ENCODE data around the gene DNAJC8. TPM values are rescaled to one million over a fixed set of nuclear protein-coding genes. Genes with fewer than 3 reads are reported as not detected.

DNAJC8 gene
- total RNA-seq, 2 experiments from 2014 or later, result 106 TPM

DNA sequence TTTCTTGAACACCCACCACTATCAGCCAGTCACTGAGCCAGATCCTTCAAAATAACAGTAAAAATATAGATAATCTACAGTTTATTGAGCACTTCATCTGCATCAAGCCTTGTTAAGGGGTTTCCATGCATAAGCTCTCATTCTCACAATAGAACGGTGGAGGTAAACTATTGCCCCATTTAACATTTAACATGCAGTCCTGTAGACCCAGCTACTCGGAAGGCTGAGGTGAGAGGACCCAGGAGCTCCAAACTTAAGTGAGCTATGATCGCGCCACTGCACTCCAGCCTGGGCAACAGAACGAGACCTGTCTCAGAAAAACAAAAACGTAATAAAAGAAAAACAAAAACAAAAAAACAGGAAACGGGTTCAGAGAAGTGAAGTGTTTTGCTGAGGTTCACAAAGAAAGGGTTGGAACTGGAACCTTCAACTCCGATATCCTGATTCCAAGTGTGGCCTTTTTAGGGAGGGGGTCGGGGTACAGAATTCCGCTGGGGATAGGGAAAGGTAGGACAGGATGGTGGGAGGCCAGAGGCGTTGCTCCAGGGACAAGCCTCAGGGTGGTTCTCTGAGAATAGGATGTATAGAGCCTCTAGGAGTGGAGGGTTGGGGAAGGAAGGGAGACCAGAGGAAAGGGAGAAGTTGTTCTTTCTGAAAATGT is 14.9 kb upstream of the DNAJC8 start:
- DNase-seq (no peak), ATAC-seq (ENCODE audit: low read depth) (no peak)
- Mint-ChIP-seq H3K36me3 (no peaks in the 10 kb centered on the region), H3K27me3 (no peaks in the 10 kb centered on the region), H3K4me1 (peaks cover 51% of the 10 kb centered on the region), H3K27ac (peak overlapping the region; percentile 93), H3K4me3 (peak overlapping the region; percentile 84), H3K9me3 (no peaks in the 10 kb centered on the region)
- POLR2A ChIA-PET, result interaction anchor here (0.5 to 7.5 kb wide), 15 partner anchors 11 to 401 kb away, joined by 3 to 122 read pairs (median 9); partner anchors contain the start of genes ATP5IF1, MED18, RCC1 and RNU11

DNA sequence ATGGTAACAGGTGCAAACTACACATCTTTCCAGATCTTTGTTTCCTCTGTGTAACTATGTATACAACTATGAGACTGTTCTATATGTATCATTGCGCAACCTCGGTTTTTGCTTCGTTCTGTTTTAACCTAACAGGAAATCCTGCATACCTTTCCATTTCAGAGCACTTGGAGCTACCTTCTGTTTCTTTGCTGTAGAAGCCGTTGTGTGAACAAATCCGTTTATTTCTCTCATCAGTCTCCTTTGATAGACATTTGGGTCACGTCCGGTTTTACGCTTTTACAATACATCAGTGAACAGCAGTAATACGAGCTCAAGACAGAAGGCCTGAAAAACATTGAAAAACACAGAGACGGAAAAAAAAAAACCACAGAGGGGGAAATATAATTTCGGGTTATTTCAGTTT is 13.6 kb upstream of the DNAJC8 start:
- peak overlapping the region; percentile 84 for H3K4me3 Mint-ChIP-seq
- POLR2A ChIA-PET, result interaction anchor here (0.6 to 7.5 kb wide), 19 partner anchors 11 to 935 kb away, joined by 3 to 122 read pairs (median 5); partner anchors contain the start of genes ATP5IF1, EYA3, GMEB1 and MED18
- peak overlapping the region; percentile 93 for H3K27ac Mint-ChIP-seq
- peaks cover 52% of the 10 kb centered on the region for H3K4me1 Mint-ChIP-seq
- H3K27me3 Mint-ChIP-seq, result no peaks in the 10 kb centered on the region
- peak; percentile 23 for ATAC-seq (ENCODE audit: low read depth)
- H3K36me3 Mint-ChIP-seq, result no peaks in the 10 kb centered on the region
- no peaks in the 10 kb centered on the region for H3K9me3 Mint-ChIP-seq
- DNase-seq, result no peak

DNA sequence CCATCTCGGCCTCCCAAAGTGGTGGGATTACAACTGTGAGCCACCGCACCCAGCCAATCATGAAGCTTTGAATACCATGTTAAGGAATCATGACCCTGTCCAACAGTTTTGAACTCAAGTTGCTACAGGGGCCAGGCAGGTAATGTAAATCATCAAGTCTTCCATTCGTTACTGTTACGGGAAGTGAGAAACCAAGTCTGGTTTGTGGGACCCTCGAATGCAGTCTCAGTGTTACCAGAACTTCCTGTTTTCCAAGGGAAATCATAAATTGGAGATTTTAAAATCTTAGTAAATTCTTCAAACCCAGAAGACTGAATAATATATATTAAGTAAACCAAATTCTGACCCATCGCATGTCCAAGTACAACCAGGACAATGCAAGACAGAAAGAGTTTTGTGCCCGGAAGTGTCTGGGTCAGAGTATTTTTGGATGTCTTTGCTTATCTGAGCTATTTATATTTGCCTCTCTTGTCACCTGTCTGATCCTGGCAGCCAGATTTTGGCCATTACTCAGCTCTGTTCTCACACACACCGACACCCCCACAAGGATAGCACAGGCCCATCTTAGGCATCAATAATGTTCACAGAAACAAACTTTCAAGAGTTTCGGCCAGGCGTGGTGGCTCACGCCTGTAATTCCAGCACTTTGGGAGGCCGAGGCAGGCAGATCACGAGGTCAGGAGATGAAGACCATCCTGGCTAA is 11.9 kb upstream of the DNAJC8 start:
- peaks cover 47% of the 10 kb centered on the region for H3K4me1 Mint-ChIP-seq
- POLR2A ChIA-PET, result interaction anchor here (0.7 to 7.5 kb wide), 10 partner anchors 9 to 640 kb away, joined by 3 to 77 read pairs (median 6); partner anchors contain the start of genes ATP5IF1, MED18 and RCC1
- peaks cover 2% of the 10 kb centered on the region for H3K36me3 Mint-ChIP-seq
- H3K27ac Mint-ChIP-seq, result peak overlapping the region; percentile 96
- no peaks in the 10 kb centered on the region for H3K27me3 Mint-ChIP-seq
- H3K4me3 Mint-ChIP-seq, result peak overlapping the region; percentile 81
- DNase-seq (no peak), ATAC-seq (ENCODE audit: low read depth) (no peak)
- no peaks in the 10 kb centered on the region for H3K9me3 Mint-ChIP-seq

DNA sequence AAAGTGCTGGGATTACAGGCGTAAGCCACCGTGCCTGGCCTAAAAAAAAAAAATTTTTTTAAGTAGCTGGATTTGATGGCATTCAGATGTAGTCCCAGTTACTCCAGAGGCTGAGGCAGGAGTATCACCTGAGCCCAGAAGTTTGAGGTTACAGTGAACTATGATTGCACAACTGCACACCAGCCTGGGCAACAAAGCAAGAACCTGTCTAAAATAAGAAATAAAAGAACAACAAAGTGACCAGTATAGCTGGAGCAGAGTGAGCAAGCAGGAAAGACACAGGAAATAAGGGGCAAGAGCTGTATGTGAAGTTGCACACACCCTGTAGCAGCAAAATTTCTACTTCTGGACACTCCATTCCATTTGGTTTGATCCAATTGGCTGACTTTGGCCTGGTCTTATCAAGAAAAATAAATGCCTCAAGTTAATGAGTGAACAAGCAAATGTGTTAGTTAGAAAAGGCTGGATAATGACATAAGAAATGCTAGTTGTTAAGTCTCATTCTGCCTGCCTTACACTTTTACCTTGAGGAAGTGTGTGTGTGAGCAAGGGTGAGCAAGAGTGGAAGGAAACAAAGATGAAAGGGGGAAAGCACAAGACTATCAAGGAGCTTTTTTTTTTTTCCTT is 11.0 kb upstream of the DNAJC8 start:
- Mint-ChIP-seq H3K4me1 (peaks cover 41% of the 10 kb centered on the region), H3K36me3 (peaks cover 2% of the 10 kb centered on the region), H3K27me3 (no peaks in the 10 kb centered on the region), H3K4me3 (peak overlapping the region; percentile 81), H3K27ac (peak overlapping the region; percentile 96), H3K9me3 (no peaks in the 10 kb centered on the region)
- POLR2A ChIA-PET, result interaction anchor here (0.6 to 7.5 kb wide), 9 partner anchors 8 to 641 kb away, joined by 3 to 39 read pairs (median 4); partner anchors contain the start of genes ATP5IF1 and MED18
- ATAC-seq (ENCODE audit: low read depth), result no peak
- DNase-seq, result no peak

DNA sequence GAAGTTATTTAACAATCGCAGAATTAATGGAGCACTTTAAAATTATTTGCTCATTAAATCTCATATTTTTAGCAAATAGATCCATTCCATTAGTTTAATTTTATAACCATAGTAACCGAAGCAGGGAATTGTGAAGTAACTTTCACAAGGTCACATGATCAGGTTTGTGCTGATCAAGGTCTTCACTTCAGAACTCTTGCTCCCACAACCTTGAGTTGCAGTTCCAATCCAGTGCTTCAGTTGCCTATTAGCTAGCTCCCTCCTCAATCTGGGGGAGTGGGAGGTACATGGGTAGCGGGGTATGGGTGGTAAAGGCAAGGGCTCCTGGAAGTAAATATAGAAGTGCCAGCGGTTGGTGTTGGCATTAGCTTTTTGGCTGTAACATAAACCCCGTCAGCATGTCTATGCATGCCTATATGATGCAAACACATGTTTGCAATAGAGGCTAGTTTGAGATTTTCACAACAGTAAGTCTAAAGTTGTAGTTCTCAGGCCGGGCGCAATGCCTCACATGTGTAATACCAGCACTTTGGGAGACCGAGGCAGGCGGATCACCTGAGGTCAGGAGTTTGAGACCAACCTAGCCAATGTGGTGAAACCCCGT is 8.9 kb upstream of the DNAJC8 start:
- ATAC-seq (ENCODE audit: low read depth), result no peak
- no peak for DNase-seq
- H3K9me3 Mint-ChIP-seq, result no peaks in the 10 kb centered on the region
- H3K4me1 Mint-ChIP-seq, result peaks cover 27% of the 10 kb centered on the region
- no peaks in the 10 kb centered on the region for H3K27me3 Mint-ChIP-seq
- H3K4me3 Mint-ChIP-seq, result no peak overlapping the region
- POLR2A ChIA-PET, result no interaction called here
- no peak overlapping the region for H3K27ac Mint-ChIP-seq
- H3K36me3 Mint-ChIP-seq, result peaks cover 2% of the 10 kb centered on the region

DNA sequence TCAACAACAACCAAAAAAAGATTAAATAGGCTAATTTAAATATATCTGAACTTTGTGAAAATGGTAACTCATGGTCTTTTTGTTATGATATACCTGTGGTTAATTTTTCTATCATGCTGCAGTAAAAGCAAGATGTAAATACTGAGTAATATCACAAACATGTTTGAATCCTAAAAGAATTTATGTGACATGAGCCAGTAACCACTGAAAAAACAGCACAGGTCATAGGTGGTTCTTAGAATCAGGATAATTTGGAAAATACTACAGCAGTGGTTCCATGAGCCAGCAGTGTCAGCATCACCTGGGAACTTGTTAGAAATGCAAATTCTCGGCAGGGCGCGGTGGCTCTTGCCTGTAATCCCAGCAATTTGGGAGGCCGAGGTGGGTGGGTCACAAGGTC is 7.2 kb upstream of the DNAJC8 start:
- Mint-ChIP-seq H3K27me3 (no peaks in the 10 kb centered on the region), H3K4me1 (peaks cover 22% of the 10 kb centered on the region), H3K36me3 (peaks cover 2% of the 10 kb centered on the region), H3K9me3 (no peaks in the 10 kb centered on the region), H3K27ac (no peak overlapping the region), H3K4me3 (no peak overlapping the region)
- ATAC-seq (ENCODE audit: low read depth) (no peak), DNase-seq (no peak)
- POLR2A ChIA-PET, result no interaction called here

DNA sequence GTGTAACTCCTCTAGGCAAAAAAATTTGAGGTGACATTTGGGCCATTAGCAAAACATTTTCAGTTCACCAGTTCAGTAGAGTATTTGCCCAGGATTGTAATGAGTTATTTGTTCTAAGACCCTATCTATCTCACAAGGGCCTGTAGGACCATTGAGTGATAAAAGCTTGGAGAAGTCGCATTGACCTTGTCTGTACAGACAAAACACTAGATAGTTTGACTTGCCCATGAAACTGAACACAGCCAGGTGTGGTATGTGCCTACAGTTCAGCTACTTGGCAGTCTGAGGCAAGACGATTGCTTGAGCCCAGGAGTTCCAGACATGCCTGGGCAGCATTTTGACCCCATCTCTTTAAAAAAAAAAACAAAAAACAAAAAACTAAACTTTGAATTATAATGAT is 6.2 kb upstream of the DNAJC8 start:
- Mint-ChIP-seq H3K36me3 (peaks cover 2% of the 10 kb centered on the region), H3K4me1 (peaks cover 13% of the 10 kb centered on the region), H3K4me3 (no peak overlapping the region), H3K27ac (no peak overlapping the region), H3K9me3 (no peaks in the 10 kb centered on the region), H3K27me3 (no peaks in the 10 kb centered on the region)
- ATAC-seq (ENCODE audit: low read depth) (no peak), DNase-seq (no peak)
- POLR2A ChIA-PET, result interaction anchor here (0.6 to 1.0 kb wide), 3 partner anchors 73 to 622 kb away, joined by 3 to 6 read pairs (median 5); no protein-coding TSS in a partner anchor

DNA sequence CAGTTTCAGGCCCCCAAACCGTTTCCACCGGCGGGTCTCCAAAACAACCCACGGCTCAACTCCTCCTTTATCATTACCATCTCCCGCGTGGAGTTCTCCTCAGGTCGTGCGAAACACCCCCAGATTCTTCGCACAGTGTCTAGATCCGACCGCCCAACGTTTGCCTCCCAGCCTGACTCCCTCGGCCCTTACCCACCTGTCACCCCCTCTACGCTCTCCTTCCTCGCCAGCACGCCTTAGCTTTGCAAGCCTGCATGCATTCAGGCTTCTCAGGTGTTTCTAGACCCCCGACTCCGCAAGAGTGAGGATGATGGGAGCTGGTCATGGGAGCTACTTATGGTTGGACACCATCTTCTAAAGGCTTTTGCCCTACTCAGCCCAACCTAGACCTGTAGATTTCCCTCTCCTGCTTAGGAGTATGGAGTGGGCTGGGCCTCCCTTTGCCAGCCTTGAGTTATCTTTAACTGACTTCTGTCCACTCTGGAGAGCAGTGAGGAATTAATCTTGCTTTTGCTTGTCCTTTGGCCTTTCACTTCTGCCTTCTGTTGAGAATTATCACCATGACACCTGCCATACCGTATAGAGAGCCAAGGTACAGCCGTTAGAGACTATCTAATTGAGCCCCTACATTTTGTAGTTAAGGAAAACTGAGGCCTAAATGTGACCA is 4.0 kb upstream of the DNAJC8 start:
- Mint-ChIP-seq H3K27me3 (no peaks in the 10 kb centered on the region), H3K4me3 (no peak overlapping the region), H3K9me3 (no peaks in the 10 kb centered on the region), H3K4me1 (peaks cover 6% of the 10 kb centered on the region), H3K36me3 (peaks cover 5% of the 10 kb centered on the region), H3K27ac (no peak overlapping the region)
- DNase-seq, result no peak
- POLR2A ChIA-PET, result interaction anchor here (0.8 to 4.9 kb wide), 9 partner anchors 7 to 345 kb away, joined by 3 to 77 read pairs (median 4); partner anchors contain the start of genes MED18 and TRNAU1AP
- no peak for ATAC-seq (ENCODE audit: low read depth)

DNA sequence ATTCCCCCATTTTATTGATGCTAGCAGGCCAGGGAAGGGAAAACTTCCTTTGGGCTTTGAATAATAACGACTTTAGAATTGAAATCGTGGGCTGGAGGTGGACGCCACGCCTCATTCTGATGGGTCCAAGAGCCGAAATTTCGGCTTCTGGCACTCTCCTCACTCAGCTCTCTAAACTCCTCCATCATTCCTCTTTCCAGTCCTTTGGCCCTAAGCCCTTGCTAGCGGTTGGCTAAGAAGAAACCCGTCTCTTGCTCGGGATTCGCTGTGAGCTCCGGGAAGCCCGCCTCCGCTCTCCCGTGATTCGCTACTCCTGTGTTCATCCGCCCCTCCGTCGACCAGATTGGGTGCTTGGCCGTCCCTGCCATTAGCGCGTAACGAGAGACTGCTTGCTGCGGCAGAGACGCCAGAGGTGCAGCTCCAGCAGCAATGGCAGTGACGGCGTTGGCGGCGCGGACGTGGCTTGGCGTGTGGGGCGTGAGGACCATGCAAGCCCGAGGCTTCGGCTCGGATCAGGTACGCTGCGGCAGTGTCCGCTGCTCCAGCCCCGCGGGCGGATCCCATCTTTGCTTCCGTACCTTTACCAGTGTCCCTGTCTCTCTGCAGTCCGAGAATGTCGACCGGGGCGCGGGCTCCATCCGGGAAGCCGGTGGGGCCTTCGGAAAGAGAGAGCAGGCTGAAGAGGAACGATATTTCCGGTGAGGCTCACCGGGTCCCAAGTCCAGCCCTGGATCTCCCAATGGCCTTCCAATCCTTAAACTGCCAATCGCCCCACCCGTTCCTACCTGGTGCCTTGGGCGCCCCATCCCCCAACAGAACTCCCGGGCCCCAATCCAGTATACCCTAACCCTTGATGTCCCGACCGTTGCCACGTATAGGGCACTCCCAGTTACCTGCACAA is 3.2 kb upstream of the DNAJC8 start, which contains the start of gene ATP5IF1:
Gene ATP5IF1 (plus strand): TSS at position 370 of the 901 bp plus-strand sequence. CDS start 60 bp downstream, at position 430.
- Mint-ChIP-seq H3K9me3 (no peaks in the 10 kb centered on the region), H3K4me1 (peaks cover 7% of the 10 kb centered on the region), H3K27me3 (no peaks in the 10 kb centered on the region), H3K27ac (no peak within 1 kb of the TSS), H3K4me3 (no peak within 1 kb of the TSS), H3K36me3 (peaks cover 5% of the 10 kb centered on the region)
- ATAC-seq (ENCODE audit: low read depth), result peak; percentile 98
- POLR2A ChIA-PET, result interaction anchor here (0.6 to 4.9 kb wide), 13 partner anchors 8 to 557 kb away, joined by 3 to 77 read pairs (median 4); partner anchors contain the start of genes EYA3, MED18, RNU11 and SESN2
- DNase-seq, result peak; percentile 88

DNA sequence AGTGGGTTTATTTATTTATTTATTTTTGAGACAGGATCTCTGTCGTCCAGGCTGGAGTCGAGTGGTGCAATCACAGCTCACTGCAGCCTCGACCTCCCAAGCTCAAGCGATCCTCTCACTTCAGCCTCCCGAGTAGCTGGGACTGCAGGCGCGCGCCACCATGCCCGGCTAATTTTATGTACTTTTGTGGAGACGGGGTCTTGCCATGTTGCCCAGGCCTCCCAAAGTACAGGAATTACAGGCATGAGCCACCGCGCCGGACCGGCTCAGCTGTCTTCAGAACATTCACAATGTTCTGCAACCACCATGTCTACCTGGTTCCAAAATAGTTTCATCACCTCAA is 406 bp upstream of the DNAJC8 start:
- no peaks in the 10 kb centered on the region for H3K9me3 Mint-ChIP-seq
- no peak for DNase-seq
- H3K27ac Mint-ChIP-seq, result no peak overlapping the region
- H3K4me3 Mint-ChIP-seq, result peak overlapping the region; percentile 23
- H3K36me3 Mint-ChIP-seq, result peaks cover 7% of the 10 kb centered on the region
- POLR2A ChIA-PET, result interaction anchor here (0.6 to 4.9 kb wide), 2 partner anchors 14 to 435 kb away, joined by 3 to 77 read pairs; no protein-coding TSS in a partner anchor
- peaks cover 10% of the 10 kb centered on the region for H3K4me1 Mint-ChIP-seq
- ATAC-seq (ENCODE audit: low read depth), result no peak
- H3K27me3 Mint-ChIP-seq, result no peaks in the 10 kb centered on the region

DNA sequence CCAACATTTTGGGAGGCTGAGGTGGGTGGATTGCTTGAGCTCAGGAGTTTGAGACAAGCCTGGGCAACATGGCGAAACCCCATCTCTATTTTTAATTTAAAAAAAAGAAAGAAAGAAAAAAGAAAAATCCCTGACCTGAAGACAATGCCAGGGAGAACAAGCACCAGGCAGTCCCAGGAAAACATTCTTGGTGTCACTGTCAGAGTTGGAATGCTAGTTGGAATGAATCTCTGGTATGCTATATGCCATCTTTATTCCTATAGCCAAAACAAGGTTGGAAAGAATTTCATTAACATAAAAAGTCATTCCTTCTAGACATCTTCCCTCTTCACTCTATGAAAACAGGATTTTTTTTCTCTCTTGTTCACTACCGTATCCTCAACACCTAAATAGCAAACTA is 2.8 kb downstream of the DNAJC8 start:
- H3K4me3 Mint-ChIP-seq, result no peak overlapping the region
- ATAC-seq (ENCODE audit: low read depth) (no peak), DNase-seq (no peak)
- no peaks in the 10 kb centered on the region for H3K9me3 Mint-ChIP-seq
- POLR2A ChIA-PET, result no interaction called here
- no peaks in the 10 kb centered on the region for H3K27me3 Mint-ChIP-seq
- peaks cover 17% of the 10 kb centered on the region for H3K36me3 Mint-ChIP-seq
- peaks cover 11% of the 10 kb centered on the region for H3K4me1 Mint-ChIP-seq
- no peak overlapping the region for H3K27ac Mint-ChIP-seq

DNA sequence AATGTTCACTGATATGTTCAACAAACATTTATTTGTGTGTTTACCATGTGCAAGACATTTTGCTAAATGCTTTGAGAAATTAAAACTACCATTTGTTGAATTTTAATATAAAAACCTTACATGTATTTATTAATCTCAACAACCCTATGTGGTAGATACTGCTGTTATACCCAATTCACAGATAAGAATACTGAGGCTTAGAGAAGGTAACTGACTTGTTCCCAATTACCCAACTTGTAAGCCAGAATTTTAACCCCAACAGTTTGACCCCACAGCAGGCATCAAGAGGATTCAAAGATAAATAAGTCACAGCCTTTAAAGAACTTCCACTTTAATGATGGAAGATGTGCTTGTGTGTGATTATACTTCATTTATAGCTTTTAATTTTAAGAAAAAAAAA is 3.7 kb downstream of the DNAJC8 start:
- peaks cover 11% of the 10 kb centered on the region for H3K4me1 Mint-ChIP-seq
- ATAC-seq (ENCODE audit: low read depth), result no peak
- no peak for DNase-seq
- no peaks in the 10 kb centered on the region for H3K27me3 Mint-ChIP-seq
- POLR2A ChIA-PET, result no interaction called here
- H3K36me3 Mint-ChIP-seq, result peaks cover 20% of the 10 kb centered on the region
- no peak overlapping the region for H3K27ac Mint-ChIP-seq
- no peak overlapping the region for H3K4me3 Mint-ChIP-seq
- no peaks in the 10 kb centered on the region for H3K9me3 Mint-ChIP-seq

All from activated naive CD8-positive, alpha-beta T cell treated with anti-CD3 and anti-CD28 coated beads, Interleukin-2, amount 10 ng/mL, durations not matched to agents 7 days and 5 days (primary cell).